HG03196 (cell line): Measurements from ENCODE around the gene C5AR2.
"Not testable (repeated sequence)": the region's sequence is repeated elsewhere in the genome, so short reads cannot be mapped to it uniquely, and the experiment has no call there.

Experiments used
- ATAC-seq: cut with Tn5 transposase; IDR thresholded peaks from one replicate; pipeline ENCODE4 v1.9.1; 2021; ENCODE audit not compliant: unreplicated experiment

Gene C5AR2

DNA sequence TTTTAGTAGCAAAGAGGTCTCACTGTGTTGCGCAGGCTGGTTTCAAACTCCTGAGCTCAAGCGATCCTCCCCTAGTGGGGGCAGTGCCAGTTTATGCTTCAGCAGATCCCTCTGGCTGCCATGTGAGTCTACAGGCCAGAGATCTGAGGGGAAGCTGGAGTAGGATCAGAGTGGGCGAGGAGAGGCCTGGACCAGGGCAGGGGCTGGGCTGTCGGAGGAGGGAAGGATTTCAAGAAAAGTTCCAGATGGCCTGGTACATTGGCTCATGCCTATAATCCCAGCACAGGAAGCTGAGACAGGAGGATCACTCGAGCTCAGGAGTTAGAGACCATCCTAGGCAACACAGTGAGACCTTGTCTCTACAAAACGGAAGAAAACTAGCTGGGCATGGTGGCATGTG lies 27.0 kb downstream of the C5AR2 start:
- no peak for ATAC-seq

DNA sequence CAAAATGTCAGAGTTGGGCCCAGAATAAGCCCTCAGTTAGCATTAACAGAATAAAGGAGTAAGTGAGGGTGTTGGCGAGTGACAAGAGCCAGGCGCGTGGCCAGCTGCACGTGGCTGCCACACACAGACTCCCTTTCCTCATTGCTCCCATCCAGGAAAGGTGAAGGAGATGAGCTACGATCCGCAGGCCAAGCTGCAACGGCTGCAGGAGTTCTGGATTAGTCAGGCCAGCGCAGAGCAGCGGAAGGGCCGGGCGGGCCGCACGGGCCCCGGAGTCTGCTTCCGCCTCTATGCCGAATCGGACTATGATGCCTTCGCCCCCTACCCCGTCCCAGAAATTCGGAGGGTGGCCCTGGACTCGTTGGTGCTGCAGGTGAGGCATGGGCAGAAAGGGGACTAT lies 30.3 kb downstream of the C5AR2 start:
- no peak for ATAC-seq

DNA sequence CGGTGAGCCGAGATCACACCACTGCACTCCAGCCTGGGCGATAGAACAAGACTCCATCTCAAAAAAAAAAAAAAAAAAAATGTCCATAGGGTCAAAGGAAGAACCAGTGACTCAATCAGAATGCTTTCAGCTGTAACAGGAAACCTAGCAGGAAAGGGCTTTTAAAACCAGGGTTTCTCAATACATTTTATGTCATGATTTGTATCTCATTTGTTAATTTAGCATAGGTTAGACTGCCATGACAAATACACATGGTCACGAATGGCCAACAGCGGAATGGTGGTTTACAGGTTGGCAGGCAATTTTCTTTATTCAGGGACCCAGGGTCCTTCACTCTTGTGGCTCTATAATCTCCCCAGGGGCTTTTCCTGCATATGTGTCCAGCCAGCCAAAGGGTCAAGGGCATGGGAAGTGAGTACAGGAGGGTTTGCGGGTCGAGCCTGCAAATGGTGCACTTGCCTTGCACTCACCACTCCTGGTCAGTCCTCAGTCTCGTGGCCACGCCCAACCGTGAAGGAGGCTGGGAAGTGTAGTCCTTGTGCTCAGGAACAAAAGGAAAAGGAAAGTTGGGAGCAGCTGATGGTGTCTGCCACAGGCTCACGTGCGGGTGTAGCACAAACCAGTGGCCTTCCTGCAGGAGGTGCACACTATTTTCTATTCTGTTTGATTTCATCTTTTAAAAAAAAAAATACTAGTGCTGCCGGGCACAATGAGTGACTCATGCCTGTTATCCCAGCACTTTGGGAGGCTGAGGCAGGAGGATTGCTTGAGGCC lies 32.0 kb downstream of the C5AR2 start:
- ATAC-seq, result no peak

DNA sequence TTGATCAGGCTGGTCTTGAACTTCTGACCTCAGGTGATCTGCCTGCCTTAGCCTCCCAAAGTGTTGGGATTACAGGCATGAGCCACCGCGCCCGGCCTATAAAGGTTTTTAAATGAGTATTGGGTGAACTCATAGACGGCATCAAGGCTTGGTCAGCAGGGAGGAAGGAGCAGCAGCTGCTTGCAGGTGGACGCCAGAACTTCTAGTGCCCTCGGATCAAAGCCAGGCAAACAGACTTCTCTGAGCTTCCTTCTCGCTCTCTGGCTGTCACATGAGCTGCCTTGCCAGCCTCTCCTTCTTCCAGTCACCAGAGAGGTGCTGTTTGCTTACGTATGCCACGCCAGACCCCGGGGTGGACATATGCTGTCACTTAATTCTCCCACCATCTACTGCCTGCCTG lies 33.5 kb downstream of the C5AR2 start:
- not testable (repeated sequence) for ATAC-seq

DNA sequence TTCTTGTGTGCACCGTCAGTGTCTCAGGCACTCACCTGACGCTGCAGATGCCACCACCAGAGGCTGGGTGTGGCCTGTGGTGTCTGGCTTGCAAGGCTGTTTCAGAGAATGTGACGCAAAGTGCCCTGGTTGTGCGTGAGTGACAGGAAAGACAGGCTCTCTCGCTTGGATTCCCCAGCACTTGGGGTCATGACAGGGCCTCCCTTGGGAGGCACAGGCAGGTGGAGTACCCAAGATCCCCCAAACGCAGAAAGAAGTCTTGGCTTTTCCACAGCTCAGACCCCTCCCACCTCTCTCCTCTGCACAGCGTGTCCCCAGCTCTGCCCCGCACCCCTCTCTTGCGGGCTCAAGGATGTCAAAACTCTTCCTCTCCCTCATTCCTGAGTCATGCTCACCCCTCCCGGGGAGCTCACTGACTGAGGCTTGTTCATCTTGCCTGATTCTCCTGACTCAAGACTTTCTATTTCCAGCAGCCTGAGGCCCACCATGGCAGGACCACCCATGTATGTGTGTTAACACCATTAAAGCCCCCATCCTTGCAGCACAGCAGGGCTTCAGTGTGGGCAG lies 38.2 kb downstream of the C5AR2 start:
- no peak for ATAC-seq

DNA sequence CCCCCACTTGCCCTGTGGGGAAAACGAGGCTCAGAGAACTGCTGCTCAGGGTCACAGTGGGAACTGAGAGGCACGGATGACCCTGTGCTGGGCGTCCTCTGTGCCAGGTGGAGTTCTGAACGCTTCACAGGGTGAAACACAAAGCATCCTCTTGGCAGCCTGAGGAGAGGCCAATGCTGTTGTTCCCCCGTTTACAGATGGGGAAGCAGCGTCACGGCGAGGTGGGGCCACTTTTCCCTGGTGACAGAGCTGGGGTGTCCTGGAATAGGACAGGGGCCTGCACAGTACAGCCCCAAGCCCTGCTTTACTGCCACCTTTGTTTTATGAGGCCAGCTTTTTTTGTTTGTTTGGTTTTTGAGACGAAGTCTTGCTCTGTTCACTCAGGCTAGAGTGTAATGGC lies 39.3 kb downstream of the C5AR2 start:
- ATAC-seq, result no peak

DNA sequence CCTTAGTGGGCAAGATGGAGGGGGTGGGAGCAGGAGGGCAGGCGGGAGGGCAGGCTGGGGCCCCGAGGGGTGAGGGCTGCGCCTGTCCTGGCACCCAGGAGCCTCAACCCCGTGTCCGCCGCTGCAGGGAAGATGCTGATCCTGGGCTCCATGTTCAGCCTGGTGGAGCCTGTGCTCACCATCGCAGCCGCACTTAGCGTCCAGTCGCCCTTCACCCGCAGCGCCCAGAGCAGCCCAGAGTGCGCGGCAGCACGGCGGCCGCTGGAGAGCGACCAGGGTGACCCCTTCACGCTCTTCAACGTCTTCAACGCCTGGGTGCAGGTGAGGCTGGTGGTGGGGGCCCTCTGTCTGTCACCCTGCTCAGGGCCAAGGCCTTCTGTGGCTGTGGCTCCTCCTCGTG lies 40.6 kb downstream of the C5AR2 start:
- ATAC-seq, result no peak

DNA sequence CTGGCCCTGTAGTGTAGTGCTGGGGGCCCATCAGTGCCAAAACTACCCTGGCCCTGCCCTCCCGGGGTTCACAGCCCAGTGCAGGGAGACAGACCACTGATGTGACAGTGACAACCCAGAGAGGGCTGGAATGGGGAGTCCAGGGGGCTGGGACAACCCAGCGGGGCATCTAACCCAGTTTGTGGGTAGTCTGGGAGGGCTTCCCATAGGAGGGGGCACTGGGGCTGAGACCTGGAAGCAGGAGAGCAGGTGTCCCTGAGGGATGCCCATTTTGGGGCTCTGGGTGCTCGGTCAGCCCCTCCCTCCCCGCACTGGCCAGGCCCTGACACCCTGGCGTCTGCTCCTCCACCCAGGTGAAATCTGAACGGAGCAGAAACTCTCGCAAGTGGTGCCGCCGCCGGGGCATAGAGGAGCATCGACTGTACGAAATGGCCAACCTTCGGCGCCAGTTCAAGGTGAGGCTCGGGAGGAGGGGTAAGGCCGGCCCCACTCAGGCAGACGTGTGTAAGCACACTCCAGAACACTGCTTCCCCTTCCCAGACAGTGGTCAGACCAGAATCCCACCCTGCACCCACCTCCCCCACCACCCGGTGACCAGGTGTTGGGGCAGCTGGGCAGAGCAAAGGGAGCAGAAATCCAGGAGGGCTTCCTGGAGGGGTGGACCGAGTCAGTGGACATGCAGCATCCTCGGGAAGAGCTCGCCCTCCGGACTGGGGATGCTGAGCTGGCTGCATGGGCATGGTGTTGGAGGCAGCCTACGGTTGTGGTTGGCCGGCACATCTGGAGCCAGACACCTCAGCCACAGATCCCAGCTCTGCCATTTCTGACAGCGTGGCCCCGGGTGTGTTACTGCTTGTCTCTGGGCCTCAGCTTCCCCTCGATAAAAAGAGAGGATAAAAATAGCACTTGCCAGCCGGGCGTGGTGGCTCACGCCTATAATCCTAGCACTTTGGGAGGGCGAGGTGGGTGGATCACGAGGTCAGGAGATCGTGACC lies 41.6 kb downstream of the C5AR2 start:
- no peak for ATAC-seq

DNA sequence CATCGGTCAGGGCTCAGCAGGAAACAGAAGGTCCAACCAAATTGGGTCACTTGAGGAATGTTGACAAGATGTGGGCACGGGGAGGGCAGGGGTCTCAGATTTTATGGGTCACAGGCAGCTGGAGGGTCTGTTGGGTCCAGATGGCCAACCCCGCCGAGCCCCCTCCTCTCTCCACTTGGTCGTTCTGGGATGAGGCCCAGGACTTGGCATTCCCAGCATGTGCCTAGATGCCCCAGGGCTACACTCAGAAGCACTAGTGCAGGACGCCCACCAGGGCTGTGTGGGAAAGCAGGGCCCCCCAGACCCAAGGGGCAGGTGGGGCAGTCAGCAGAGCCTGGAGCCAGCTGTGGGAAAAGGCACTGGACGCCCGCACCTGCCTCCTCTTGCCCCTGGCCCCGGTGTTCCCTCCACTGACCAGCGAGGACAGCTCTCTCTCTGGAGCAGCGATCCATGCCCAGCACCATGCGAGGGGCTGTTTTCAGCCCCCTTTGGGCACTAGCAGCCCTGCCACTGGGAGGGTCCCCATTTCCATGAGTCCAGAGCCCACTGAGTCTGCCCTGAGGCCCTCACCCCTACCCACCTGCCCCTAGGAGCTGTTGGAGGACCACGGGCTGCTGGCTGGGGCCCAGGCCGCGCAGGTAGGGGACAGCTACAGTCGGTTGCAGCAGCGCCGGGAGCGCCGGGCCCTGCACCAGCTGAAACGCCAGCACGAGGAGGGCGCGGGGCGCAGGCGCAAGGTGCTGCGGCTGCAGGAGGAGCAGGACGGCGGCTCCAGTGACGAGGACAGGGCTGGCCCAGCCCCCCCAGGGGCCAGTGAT lies 43.1 kb downstream of the C5AR2 start:
- no peak for ATAC-seq

DNA sequence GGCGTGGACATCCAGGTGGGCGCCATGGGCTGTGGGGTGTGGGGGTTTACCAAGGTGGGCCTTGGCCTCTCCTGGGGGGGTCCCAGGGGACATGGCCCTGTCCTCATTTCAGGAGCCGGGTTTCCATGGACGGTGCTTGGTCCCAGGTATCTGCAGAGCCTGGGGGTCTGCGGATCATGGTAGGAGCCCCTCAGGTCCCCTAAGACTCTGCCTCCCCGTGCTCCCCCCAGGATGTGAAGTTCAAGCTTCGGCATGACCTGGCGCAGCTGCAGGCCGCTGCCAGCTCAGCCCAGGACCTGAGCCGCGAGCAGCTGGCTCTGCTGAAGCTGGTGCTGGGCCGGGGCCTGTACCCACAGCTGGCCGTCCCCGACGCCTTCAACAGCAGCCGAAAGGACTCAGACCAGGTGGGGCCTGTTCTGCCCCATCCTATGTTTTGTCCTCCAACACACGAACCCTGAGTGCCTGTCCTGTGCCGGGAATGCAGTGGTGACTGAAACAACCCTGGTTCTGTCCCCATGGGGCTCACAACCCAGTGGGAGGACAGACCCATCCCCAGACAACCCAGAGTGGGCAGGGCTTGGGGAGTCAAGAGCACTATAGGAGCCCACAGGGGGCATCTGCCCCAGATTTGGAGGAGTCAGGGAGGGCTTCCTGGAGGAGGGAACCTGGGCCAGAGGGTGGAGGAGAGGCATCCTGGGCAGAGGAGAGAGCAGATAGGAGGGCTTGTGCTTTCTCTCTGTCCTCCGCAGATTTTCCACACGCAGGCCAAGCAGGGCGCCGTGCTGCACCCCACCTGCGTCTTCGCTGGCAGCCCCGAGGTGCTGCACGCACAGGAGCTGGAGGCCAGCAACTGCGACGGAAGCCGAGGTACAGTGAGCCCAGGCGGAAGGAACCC lies 44.0 kb downstream of the C5AR2 start:
- no peak for ATAC-seq

DNA sequence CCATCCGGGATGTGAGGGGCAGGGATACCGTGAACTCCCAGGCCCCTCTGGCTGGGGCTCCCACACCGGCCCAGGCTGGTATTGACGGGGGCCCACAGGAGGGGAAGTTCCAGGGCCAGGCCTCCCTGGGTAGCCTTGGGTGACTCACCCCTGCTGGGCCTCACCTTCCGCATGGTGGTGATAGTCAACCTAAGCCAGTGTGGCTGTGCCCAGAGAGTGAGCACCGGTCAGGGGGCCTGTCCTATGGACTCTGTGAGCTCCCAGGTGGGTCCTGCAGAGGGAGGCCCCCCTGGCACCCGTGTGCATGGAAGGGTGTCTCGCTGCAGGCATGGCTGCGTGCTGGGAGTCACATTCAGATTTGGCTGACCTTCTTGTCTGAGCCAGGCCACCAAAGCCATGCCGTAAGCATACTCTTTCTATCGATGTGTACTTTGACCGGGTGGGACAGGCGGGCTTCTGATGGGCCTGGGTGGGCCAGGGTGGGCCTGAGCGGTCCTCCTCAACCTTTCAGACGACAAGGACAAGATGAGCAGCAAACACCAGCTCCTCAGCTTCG lies 44.7 kb downstream of the C5AR2 start:
- ATAC-seq, result no peak

DNA sequence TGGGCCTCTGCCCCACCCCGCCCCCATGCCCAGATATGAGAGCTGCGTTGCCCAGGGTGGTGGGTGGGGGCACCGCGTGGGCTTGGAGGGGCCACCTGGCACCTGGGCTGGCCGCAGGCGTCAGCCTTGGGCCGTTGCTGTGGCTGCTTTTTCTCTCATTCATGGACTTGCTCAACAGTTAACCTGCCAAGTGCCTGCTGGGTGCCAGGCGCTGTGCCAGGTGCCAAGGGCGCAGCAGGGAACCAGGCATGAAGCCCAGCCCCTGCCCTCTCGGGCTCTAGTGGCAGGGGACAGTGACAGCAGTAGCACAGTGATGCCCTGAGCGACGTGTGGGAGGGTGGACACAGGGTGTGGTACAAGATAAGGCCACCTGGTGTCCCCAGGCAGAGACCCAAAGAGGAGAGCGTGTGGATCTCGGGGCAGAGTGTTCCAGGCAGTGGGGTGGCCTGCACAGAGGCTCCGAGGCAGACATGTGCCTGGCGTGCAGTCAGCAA lies 45.3 kb downstream of the C5AR2 start:
- no peak for ATAC-seq

DNA sequence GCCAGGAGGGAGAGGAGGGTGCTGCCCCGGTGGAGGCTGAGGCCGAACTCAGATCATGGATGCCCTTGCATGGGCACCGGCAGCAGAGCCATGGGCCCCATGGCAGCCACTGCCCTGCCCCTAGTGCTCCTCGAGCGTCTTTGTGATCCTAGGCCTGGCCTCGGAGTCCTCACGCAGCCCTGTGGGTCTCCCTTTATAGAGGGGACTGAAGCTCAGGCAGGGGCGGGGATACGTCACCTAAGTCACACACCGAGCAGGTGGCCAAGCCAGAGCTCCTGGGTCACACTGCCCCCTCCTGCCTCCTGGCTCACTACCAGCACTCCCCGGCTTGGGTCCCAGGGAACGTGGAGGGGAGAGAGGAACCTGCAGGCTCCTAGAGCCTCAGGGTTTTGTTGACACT lies 45.8 kb downstream of the C5AR2 start:
- no peak for ATAC-seq

DNA sequence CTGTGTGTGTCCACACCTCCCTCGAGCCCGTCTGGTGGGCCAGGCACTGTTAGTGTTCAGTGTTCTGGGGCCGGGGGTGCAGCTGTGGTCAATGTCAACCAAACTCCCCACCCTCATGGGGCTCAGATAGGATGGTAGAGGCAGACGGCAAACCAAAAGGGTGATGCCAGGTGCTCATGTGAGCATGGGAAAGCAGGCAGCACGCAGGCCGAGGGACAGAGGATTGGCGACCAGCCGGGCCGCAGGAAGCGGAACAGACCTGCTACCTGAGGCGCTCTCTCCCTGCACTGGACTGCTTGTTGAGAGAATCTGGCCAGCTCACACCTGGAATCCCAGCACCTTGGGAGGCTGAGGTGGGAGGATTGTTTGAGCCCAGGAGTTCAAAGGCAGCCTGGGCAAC lies 46.3 kb downstream of the C5AR2 start:
- no peak for ATAC-seq

DNA sequence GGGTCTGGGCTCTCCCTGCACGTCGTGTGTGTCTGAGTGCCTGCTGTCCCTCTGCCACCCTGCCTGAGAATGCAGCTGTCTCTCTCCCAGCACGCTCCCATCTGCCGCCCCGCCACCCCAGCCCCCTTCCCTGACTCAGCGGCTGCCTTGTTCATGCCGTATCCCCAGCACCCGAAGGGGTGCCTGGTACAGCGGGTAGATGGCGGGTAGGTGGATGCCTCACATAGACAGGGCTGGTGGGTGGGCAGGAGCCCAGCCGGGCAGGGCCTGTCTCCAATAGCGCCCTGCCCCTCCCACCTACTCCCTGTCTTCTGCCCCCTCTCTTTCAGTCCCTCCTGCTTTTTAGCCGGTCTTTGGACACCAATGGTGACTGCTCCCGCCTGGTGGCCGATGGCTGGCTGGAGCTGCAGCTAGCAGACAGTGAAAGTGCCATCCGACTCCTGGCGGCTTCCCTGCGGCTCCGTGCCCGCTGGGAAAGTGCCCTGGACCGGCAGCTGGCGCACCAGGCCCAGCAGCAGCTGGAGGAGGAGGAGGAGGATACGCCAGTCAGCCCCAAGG lies 47.5 kb downstream of the C5AR2 start:
- no peak for ATAC-seq

DNA sequence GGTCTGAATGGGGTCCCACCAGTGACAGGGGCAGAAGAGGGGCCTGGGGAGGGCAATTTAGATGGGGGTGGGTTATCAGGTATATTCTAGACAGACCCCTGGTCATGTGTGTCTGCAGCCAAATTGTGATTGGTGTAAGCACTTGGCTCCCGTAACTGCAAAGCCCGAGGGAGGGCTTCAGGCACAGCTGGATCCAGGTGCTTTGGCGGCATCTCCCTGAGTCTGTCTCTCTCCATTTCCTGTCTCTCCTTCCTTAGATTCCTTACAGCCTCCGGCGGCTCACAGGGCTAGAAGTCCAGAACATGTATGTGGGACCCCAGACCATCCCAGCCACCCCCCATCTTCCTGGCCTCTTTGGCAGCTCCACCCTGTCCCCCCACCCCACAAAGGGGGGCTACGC lies 48.6 kb downstream of the C5AR2 start:
- ATAC-seq, result no peak

DNA sequence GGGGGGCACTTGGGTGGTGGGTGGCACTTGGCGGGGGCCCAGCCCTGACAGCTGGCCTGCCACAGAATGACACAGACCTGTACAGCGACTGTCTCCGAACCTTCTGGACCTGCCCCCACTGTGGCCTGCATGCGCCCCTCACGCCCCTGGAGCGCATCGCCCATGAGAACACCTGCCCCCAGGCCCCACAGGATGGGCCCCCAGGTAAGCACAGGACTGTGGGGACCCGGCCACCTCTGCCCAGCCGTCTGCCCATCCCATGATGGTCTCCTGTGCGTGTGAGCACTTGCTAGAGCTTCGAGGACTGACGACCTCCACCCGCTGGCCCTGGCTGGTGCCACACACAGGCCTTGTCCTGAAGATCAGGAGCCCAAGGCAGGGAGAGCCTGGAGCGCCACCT lies 49.1 kb downstream of the C5AR2 start:
- ATAC-seq, result no peak

DNA sequence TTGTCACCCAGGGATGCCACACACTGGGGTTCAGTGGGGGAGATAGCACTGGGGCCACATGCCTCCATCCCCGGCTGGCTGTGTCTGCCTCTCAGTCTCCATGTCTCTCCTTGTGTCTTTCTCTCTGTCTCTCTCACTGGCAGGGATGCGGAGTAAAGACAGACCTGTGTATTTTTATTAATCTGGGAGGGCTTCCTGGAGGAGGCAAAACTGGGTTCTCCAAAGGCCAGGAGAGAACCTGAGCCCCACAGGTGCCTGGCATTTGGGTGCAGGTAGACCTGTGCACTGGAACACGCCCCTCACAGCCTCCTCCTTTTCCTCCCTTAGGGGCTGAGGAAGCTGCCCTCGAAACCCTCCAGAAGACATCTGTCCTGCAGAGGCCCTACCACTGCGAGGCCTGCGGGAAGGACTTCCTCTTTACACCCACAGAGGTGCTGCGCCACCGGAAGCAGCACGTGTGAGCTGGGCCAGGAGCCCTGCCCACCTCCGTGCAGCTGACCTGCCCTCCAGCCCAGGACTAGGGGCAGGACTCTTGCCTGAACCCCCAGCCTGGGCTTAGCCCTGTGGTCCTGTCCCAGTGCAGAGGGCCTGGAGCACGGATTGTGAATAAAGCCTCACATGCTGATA lies 49.8 kb downstream of the C5AR2 start:
- no peak for ATAC-seq

DNA sequence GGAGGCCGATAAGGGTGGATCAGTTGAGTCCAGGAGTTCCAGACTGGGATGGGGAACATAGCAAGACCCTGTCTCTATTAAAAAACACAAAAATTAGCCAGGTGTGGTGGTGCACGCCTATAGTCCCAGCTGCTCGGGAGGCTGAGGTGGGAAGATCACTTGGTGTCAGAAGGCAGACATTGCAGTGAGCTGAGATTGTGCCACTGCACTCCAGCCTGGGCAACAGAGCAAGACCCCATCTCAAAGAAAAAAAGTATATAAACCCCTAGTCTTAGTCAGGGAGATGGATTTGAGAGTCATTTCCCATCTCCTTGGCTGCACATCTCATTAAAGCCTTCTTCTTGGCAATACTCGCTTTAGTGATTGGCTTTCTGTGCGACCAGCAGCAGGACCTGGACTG lies 51.9 kb downstream of the C5AR2 start:
- ATAC-seq, result not testable (repeated sequence)
